H9 (cell line): ENCODE results near the gene CCDC110. TPM values are rescaled to one million over a fixed set of nuclear protein-coding genes. Genes with fewer than 3 reads are reported as not detected.

Source experiments
- DNase-seq: peaks from one replicate; pipeline ENCODE4 v3.0.0-alpha.2; 2017
- H2AFZ ChIP-seq: one replicate; pipeline ENCODE4 v1.6.1; 2013; ENCODE audit warnings: mild to moderate bottlenecking, low read length, control low read depth, moderate library complexity
- H2AK5ac ChIP-seq: 2 replicates; pipeline ENCODE4 v1.6.1; 2013; ENCODE audit warnings: low read length, control low read depth, mixed read lengths; ENCODE audit not compliant: insufficient read length
- H2BK120ac ChIP-seq: one replicate; pipeline ENCODE4 v1.6.1; 2013; ENCODE audit warnings: low read depth, mild to moderate bottlenecking, low read length, control low read depth, inconsistent platforms; ENCODE audit not compliant: poor library complexity, severe bottlenecking
- H2BK12ac ChIP-seq: 2 replicates; pipeline ENCODE4 v1.6.1; 2013; ENCODE audit warnings: low read length, control low read depth, mixed read lengths, low read depth; ENCODE audit not compliant: insufficient read length
- H2BK15ac ChIP-seq: 2 replicates; pipeline ENCODE4 v1.6.1; 2013; ENCODE audit warnings: low read depth, low read length, control low read depth
- H2BK20ac ChIP-seq: one replicate; pipeline ENCODE4 v1.6.1; 2013; ENCODE audit warnings: low read depth, mild to moderate bottlenecking, low read length, control low read depth, inconsistent platforms; ENCODE audit not compliant: poor library complexity, severe bottlenecking
- H2BK5ac ChIP-seq: 2 replicates; pipeline ENCODE4 v1.6.1; 2013; ENCODE audit warnings: low read length, control low read depth, mixed read lengths; ENCODE audit not compliant: insufficient read length
- H3K14ac ChIP-seq: 2 replicates; pipeline ENCODE4 v1.6.1; 2013; ENCODE audit warnings: low read length, control low read depth; ENCODE audit not compliant: insufficient read depth
- H3K18ac ChIP-seq: 2 replicates; pipeline ENCODE4 v1.6.1; 2013; ENCODE audit warnings: low read depth, mild to moderate bottlenecking, mixed read lengths, low read length, control low read depth; ENCODE audit not compliant: insufficient read length
- H3K23ac ChIP-seq: 2 replicates; pipeline ENCODE4 v1.6.1; 2013; ENCODE audit warnings: low read length, control low read depth, mixed read lengths, low read depth; ENCODE audit not compliant: insufficient read length
- H3K23me2 ChIP-seq: 2 replicates; pipeline ENCODE4 v1.6.1; 2013; ENCODE audit warnings: low read depth, mild to moderate bottlenecking, mixed read lengths, low read length, control low read depth; ENCODE audit not compliant: insufficient read length, poor library complexity, severe bottlenecking
- H3K27ac ChIP-seq: 2 replicates; pipeline ENCODE4 v1.5.1; 2013; ENCODE audit warnings: low read length, control low read depth, mixed read lengths, low read depth; ENCODE audit not compliant: insufficient read length
- H3K27me3 ChIP-seq: 2 replicates; pipeline ENCODE4 v1.6.1; 2013; ENCODE audit warnings: low read length, control low read depth, inconsistent platforms; ENCODE audit not compliant: insufficient read depth
- H3K4ac ChIP-seq: 2 replicates; pipeline ENCODE4 v1.6.1; 2013; ENCODE audit warnings: low read depth, mild to moderate bottlenecking, control low read depth, inconsistent platforms, low read length, moderate library complexity
- H3K4me1 ChIP-seq: 2 replicates; pipeline ENCODE4 v1.6.1; 2013; ENCODE audit warnings: low read length, control low read depth, inconsistent platforms; ENCODE audit not compliant: insufficient read depth
- H3K4me2 ChIP-seq: 2 replicates; pipeline ENCODE4 v1.6.1; 2013; ENCODE audit warnings: low read length, control low read depth, mixed read lengths; ENCODE audit not compliant: insufficient read length, insufficient read depth
- H3K56ac ChIP-seq: 2 replicates; pipeline ENCODE4 v1.6.1; 2013; ENCODE audit warnings: low read depth, mild to moderate bottlenecking, mixed read lengths, low read length, control low read depth; ENCODE audit not compliant: insufficient read length
- H3K79me1 ChIP-seq: 2 replicates; pipeline ENCODE4 v1.6.1; 2013; ENCODE audit warnings: low read depth, mild to moderate bottlenecking, moderate library complexity, low read length, control low read depth, inconsistent platforms; ENCODE audit not compliant: insufficient read depth, poor library complexity, severe bottlenecking
- H3K79me2 ChIP-seq: 2 replicates; pipeline ENCODE4 v1.6.1; 2013; ENCODE audit warnings: low read length, control low read depth, inconsistent platforms; ENCODE audit not compliant: insufficient read depth
- H3K9ac ChIP-seq: 2 replicates; pipeline ENCODE4 v1.6.1; 2013; ENCODE audit warnings: low read length, control low read depth, mixed read lengths; ENCODE audit not compliant: insufficient read length; ENCODE audit errors: extremely low read depth
- H3K9me3 ChIP-seq: one replicate; pipeline ENCODE4 v1.6.1; 2013; ENCODE audit warnings: low read depth, low read length, inconsistent platforms; ENCODE audit not compliant: control insufficient read depth
- H3T11ph ChIP-seq: one replicate; pipeline ENCODE4 v1.6.1; 2013; ENCODE audit warnings: mild to moderate bottlenecking, low read length, control low read depth, inconsistent platforms
- H4K20me1 ChIP-seq: one replicate; pipeline ENCODE4 v1.6.1; 2013; ENCODE audit not compliant: control insufficient read depth, insufficient read length, insufficient read depth
- H4K5ac ChIP-seq: 2 replicates; pipeline ENCODE4 v1.6.1; 2013; ENCODE audit warnings: low read depth, mild to moderate bottlenecking, mixed read lengths, low read length, control low read depth; ENCODE audit not compliant: insufficient read length
- H4K8ac ChIP-seq: replicated peaks from 2 replicates; pipeline ENCODE4 v1.6.1; 2013; ENCODE audit warnings: low read length, control low read depth, mixed read lengths, low read depth; ENCODE audit not compliant: insufficient read length
- H4K91ac ChIP-seq: 2 replicates; pipeline ENCODE4 v1.6.1; 2013; ENCODE audit warnings: low read depth, mild to moderate bottlenecking, moderate library complexity, mixed read lengths, low read length, control low read depth; ENCODE audit not compliant: insufficient read length
- H3K27ac Mint-ChIP-seq, 3 experiments: 2 replicates in 2 of 3; 3 replicates in 1 of 3; pipeline ENCODE4 v1.8.0; 2020 to 2021; ENCODE audit warnings: mixed read lengths in 3 of 3, mild to moderate bottlenecking in 1 of 3, moderate library complexity in 1 of 3
- H3K27me3 Mint-ChIP-seq: 2 replicates; pipeline ENCODE4 v1.8.0; 2021; ENCODE audit warnings: low read depth, mild to moderate bottlenecking, moderate library complexity, mixed read lengths
- H3K36me3 Mint-ChIP-seq, 3 experiments: 2 replicates in 2 of 3; 3 replicates in 1 of 3; pipeline ENCODE4 v1.8.0; 2020 to 2021; ENCODE audit warnings: low read depth in 3 of 3, mixed read lengths in 3 of 3; ENCODE audit not compliant: insufficient read depth in 1 of 3
- H3K4me1 Mint-ChIP-seq, 2 experiments: 2 replicates each; pipeline ENCODE4 v1.8.0; 2020; ENCODE audit warnings: mixed read lengths in 2 of 2
- H3K4me3 Mint-ChIP-seq, 2 experiments: 2 replicates in 1 of 2; 3 replicates in 1 of 2; pipeline ENCODE4 v1.8.0; 2020 to 2021; ENCODE audit warnings: mild to moderate bottlenecking in 2 of 2, mixed read lengths in 2 of 2, moderate library complexity in 1 of 2
- H3K9me3 Mint-ChIP-seq, 2 experiments: 2 replicates in 1 of 2; 3 replicates in 1 of 2; pipeline ENCODE4 v1.8.0; 2020; ENCODE audit warnings: mild to moderate bottlenecking in 2 of 2, mixed read lengths in 2 of 2, moderate library complexity in 1 of 2
- total RNA-seq: library from RNA; stranded (reverse); gene quantifications from 2 replicates; pipeline ENCODE4 v1.2.1, GENCODE V29; 2021
- TF ChIP-seq, protein P1 (sequence below): fragments of 200-600 bp; sonication (generic); conservative IDR thresholded peaks from 3 replicates; pipeline ENCODE4 v1.8.0; 2021; ENCODE audit warnings: antibody characterized with exemption, mild to moderate bottlenecking

Gene CCDC110
- total RNA-seq, 1 experiment from 2014 or later: 2.3 TPM

DNA sequence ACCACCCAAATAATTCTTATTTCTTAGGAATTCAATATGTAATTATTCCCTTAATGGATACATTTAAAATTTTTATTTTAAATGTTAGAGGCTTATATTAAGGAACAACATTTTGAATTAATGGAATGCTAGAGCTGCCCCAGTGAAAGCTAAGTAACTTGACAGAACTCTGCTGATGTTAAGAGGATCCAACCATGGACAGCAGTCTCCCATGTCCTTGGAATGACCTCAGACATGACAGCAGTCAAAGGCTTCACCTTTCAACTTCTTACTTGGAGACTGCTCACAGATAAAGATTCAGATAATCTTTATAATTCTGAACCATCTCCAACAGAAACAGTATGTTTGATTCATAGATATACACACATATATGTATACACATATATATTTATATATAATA, 46.5 kb upstream of the CCDC110 start:
- Histone ChIP-seq H3K4me2 (no peak overlapping the region), H2AK5ac (no peak overlapping the region), H4K91ac (no peak overlapping the region), H2BK120ac (no peak overlapping the region), H2BK15ac (no peak overlapping the region), H3K4me1 (no peaks in the 10 kb centered on the region), H3K79me1 (no peaks in the 10 kb centered on the region), H3K23ac (no peak overlapping the region), H2BK20ac (no peak overlapping the region), H3K18ac (no peak overlapping the region), H4K5ac (no peak overlapping the region), H3K14ac (no peak overlapping the region), H3K4ac (no peak overlapping the region), H2AFZ (no peak overlapping the region), H3T11ph (no peak overlapping the region), H3K56ac (no peak overlapping the region), H4K20me1 (no peaks in the 10 kb centered on the region), H3K27ac (no peak overlapping the region), H3K9me3 (no peaks in the 10 kb centered on the region), H3K23me2 (no peaks in the 10 kb centered on the region), H2BK12ac (no peak overlapping the region), H3K27me3 (no peaks in the 10 kb centered on the region), H3K9ac (no peak overlapping the region), H3K79me2 (no peaks in the 10 kb centered on the region), H4K8ac (no peak overlapping the region), H2BK5ac (no peak overlapping the region)
- H3K4me3 Mint-ChIP-seq: no peak overlapping the region
- no peak for DNase-seq
- no peaks in the 10 kb centered on the region for H3K27me3 Mint-ChIP-seq
- TF ChIP-seq, protein P1, sequence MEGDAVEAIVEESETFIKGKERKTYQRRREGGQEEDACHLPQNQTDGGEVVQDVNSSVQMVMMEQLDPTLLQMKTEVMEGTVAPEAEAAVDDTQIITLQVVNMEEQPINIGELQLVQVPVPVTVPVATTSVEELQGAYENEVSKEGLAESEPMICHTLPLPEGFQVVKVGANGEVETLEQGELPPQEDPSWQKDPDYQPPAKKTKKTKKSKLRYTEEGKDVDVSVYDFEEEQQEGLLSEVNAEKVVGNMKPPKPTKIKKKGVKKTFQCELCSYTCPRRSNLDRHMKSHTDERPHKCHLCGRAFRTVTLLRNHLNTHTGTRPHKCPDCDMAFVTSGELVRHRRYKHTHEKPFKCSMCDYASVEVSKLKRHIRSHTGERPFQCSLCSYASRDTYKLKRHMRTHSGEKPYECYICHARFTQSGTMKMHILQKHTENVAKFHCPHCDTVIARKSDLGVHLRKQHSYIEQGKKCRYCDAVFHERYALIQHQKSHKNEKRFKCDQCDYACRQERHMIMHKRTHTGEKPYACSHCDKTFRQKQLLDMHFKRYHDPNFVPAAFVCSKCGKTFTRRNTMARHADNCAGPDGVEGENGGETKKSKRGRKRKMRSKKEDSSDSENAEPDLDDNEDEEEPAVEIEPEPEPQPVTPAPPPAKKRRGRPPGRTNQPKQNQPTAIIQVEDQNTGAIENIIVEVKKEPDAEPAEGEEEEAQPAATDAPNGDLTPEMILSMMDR: no peak
- H3K27ac Mint-ChIP-seq: no peak overlapping the region
- 0 out of 7 replicates have a peak, but pooled peaks cover 0 to 5% (median 0%) of the 10 kb centered on the region in 3 experiments for H3K36me3 Mint-ChIP-seq
- no peaks in the 10 kb centered on the region for H3K9me3 Mint-ChIP-seq
- H3K4me1 Mint-ChIP-seq: 0 out of 4 replicates have a peak, but pooled peaks cover 0 to 2% of the 10 kb centered on the region in 2 experiments
